HG03442 (cell line): ENCODE results near the gene HIPK1.
A peak's percentile ranks its signal among the peaks of the same experiment; 100 is the strongest.

Experiments used
- ATAC-seq: cut with Tn5 transposase; IDR thresholded peaks from one replicate; pipeline ENCODE4 v1.9.1; 2021; ENCODE audit warnings: mild to moderate bottlenecking, moderate library complexity; ENCODE audit not compliant: unreplicated experiment

The HIPK1 gene

DNA sequence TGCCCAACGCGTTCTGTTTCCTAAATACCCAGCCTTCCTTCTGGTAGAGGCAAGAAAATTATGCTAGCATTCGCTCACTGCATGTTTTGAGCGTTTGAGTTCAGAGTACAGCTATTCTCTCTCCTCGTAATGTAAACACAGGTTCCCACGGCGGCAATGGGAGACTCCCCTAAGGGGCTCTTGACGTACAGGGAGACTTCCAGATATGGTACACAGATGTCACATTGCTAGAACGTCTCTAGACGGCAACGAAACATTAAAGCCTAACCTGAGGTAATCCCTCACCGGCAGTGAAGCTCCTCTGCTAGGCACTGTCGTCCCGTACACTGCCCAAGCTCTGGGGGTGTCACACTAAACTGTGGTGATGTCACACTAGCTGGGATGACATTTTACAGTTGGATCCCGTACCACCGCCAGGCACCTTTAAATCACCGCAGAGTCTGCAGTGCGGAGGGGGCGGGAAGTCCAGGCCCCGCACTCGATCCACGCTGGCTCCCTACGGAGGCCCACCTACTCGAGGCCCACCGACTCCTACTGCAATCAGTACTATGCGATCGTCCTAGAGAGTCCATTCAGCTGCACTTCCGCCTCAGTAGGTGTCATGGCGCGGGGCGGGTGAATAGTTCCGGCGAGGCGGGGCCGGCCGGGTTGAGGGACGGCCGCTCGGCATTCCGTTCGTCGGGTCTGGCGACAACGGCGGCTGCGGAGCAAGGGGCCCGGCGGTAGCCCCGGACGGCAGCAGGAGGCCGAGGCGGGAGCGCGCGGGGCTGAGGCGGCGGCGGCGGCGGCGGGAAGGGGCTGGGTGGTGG lies at the start of gene HIPK1:
HIPK1 (plus strand) TSS at position 384 of the 809 bp plus-strand sequence.
- ATAC-seq = peak; percentile 65

DNA sequence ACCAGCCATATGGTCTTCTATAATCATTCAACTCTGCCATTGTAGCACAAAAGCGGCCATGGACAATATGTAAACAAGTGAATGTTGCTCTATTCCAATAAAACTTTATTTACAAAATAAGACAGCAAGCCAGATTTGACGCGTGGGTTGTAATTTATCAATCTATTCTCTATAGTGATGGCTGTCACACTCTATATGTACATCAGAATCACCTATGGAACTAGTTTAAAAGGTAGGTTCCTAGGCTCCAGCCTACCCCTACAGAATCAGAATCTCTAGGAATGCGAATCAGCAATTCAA lies 49.4 kb upstream of the HIPK1 start:
- ATAC-seq = no peak

GRCh38 chr1:113881661-113882060 lies 47.5 kb upstream of the HIPK1 start:
- no peak for ATAC-seq

GRCh38 chr1:113886417-113887401 lies 42.4 kb upstream of the HIPK1 start:
- no peak for ATAC-seq

DNA sequence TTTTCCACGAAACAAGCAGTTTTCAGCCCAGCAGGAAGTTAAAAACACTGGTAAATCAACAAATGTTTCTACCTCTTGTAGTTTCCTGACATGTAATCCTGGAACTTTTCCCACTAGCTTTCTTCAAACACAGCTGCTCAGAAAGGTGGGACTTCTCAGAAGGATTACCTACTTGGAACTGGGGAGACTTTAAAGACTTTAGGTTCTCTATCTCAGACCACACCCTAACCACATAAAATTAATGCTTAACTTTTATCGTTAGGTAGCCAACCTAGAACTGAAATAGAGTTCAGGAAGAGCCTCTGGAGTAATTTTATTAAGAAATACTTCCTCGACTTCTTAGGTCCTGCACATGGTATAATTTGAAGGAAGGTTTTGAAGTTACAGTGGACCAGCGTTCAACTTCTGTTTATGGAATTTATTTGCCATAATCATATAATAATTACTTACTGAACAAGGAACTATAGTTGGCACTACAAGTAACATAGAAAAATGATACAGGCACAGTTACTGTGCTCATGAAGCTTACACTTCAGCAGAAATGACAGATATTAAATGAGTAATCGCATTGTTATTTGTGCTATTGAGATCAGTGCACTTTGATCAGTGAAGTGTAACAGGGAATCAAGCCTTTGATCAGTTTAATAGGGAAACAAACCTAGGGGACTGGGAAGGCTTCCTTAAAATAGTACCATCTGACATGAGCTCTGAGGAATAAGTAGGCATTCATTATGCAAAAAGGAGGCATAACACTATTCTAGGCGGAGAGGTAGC lies 41.5 kb upstream of the HIPK1 start, which contains the start of gene BCL2L15:
BCL2L15 (minus strand) TSS at position 180 of the 774 bp plus-strand sequence. CDS start 206 bp downstream, outside the sequence.
- ATAC-seq = no peak

DNA sequence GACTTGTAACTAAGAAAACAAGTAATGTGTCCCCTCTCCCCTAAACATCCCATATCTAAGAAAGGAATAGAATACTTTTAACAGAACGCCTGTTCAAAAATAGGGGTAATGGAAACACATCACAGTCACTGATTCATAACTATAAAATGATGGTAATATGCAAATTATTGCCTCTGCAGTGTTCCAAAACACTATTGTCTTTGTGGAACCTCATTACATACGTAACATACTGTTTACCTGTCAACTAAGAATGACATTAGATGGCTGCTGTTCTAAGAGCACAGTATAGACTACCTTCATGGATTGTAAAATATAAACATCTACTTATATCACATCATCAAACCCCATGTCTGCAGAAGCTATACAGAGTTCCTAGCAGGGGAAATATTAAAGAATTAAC lies 38.3 kb upstream of the HIPK1 start:
- no peak for ATAC-seq

DNA sequence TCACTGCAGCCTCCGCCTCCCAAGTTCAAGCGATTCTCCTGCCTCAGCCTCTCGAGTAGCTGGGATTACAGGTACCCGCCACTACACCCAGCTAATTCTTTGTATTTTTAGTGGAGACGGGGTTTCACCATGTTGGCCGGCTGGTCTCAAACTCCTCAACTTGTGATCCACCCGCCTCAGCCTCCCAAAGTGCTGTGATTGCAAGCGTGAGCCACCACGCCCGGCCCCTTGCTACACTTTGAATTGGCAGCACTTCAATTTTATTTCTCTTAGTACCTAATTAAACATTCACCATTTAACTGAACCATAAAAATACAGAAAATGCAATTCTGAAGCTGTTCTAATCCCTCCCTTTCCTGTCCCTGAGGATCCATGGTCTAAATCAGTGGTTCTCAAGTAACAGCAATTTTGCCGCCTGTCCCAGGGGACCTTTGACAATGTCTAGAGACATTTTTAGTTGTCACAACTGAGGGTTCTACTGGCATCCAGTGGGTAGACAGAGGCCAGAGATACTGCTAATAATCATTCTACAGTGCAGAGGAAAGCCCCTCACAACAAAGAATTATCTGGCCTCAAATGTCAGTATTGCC lies 37.4 kb upstream of the HIPK1 start:
- ATAC-seq = no peak

DNA sequence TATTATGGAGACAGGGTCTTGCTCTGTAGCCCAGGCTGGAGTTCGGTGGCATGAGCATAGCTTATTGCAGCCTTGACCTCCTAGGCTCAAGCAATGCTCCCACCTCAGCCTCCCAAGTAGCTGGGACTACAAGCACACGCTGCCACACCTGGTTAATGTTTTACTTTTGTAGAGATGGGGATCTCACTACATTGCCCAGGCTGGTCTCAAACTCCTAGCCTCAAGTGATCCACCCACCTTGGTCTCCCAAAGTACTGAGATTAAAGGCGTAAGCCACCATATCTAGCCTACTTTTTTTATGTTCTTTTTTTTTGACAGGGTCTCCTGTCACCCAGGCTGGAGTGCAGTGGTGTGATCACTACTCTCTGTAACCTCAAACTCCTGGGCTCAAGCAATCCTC lies 35.9 kb upstream of the HIPK1 start:
- ATAC-seq = no peak

GRCh38 chr1:113895098-113895497 lies 34.0 kb upstream of the HIPK1 start:
- ATAC-seq = no peak

- ATAC-seq = no peak
These were observed 33.2 kb upstream of the HIPK1 start for GRCh38 chr1:113895961-113896360.

- no peak for ATAC-seq
These were observed 30.8 kb upstream of the HIPK1 start for GRCh38 chr1:113898241-113898814.

DNA sequence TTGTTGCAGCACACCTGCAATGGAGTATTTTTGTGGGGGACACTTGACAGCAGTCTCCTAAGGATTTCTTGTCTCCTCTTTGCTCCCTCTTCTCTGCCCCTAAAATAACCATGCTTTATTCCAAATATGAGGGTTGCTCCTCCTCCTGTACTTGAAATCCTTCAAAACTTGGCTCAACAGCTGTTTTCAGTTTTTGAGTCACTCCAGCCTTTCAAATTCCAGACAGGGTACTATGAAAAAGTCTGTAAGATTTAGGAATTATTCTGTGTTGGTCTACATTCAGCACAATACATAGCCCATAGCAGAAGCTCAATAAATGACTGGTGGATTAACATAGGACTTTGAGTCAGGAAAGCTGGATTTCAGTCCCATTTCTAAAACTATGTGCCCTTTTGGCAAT lies 30.0 kb upstream of the HIPK1 start:
- no peak for ATAC-seq

DNA sequence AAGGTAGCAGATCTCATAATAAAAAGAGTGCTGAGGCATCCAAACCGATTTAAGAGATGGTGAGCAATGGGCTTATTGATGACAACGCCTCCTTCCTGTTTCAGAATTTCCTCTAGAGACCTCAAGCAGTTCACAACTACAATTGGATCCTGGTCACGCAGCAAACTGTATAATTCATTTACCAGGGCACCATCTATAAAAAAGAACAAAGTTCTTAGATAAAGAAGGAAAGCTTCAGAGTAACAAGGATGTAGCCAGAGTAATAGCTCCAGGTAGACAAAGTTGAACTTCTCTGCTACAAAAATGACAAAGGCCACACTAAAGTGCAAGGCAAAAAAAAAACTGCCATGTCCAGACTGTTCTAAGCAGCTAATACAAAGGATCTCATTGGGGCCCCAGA lies 27.9 kb upstream of the HIPK1 start:
- ATAC-seq = no peak

DNA sequence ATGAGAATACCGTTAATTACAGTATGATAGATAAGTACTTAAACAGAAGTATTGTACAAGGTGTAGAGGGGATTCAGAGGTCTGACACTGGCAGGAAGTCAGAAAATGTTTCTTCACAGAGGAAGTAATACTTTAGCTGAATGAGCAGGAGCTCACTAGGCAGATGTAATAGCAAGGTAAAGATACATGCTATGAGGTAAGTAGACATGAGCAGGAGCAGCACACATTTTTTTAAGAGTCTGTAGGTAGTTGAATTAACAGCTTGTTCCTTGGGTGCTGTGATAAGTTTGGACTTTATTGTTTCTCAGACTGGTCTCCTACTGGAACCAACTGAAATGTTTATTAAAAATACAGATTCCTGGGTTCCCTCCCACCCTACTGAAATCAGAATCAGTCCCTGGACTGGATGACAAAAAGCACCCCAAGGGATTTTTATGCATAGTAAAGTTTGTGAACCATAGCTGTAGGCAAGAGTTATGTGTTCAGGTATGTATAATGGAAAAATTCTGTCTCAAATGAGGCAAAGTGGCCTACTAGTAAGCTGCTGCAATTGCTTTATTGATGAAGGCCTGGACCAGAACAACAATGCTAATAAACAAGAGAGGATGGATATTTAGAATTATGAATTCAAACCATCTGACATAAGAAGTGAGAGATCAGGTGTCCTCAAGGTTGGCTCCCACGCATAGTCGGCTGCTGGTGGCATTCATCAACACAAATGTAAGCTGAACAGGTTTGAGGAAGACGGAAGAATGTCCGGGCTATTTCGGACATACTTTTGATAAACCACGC lies 25.4 kb upstream of the HIPK1 start:
- ATAC-seq = no peak

GRCh38 chr1:113904293-113904673 lies 24.8 kb upstream of the HIPK1 start:
- ATAC-seq = peak; percentile 25

- peak; percentile 87 for ATAC-seq
These were observed 24.3 kb upstream of the HIPK1 start, which contains the start of the genes AP4B1 and DCLRE1B for GRCh38 chr1:113904674-113905434. TSS of gene AP4B1 (minus strand) at chr1:113904799. CDS start at chr1:113904717, 82 bp downstream. TSS of gene DCLRE1B (plus strand) at chr1:113905326. CDS start at chr1:113905587, 261 bp downstream.

DNA sequence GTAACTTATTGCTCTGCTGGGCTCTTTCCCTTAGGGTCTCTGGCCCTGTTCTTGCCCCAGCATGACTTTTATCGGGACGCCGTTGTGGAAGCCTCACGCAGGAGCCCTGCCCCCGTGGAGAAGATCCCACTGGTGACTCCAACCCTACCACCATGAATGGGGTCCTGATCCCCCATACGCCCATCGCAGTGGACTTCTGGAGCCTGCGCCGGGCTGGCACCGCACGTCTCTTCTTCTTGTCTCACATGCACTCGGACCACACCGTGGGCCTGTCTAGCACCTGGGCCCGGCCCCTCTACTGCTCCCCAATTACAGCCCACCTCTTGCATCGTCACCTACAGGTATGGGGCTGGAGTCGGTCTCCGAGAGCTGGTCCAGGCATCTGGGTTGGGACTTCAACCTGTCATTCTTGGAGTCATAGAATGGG lies 23.7 kb upstream of the HIPK1 start:
- ATAC-seq = peak; percentile 0

- no peak for ATAC-seq
These were observed 16.4 kb upstream of the HIPK1 start for GRCh38 chr1:113912594-113913311.
